Right hindlimb (tissue), 1 donor: ENCODE data around the gene ITCH.
"Not testable (repeated sequence)": the region's sequence is repeated elsewhere in the genome, so short reads cannot be mapped to it uniquely, and the experiment has no call there.

Source experiments
- DNase-seq: peaks from one replicate; pipeline ENCODE4 v3.0.0-alpha.2; 2018

ITCH gene

DNA sequence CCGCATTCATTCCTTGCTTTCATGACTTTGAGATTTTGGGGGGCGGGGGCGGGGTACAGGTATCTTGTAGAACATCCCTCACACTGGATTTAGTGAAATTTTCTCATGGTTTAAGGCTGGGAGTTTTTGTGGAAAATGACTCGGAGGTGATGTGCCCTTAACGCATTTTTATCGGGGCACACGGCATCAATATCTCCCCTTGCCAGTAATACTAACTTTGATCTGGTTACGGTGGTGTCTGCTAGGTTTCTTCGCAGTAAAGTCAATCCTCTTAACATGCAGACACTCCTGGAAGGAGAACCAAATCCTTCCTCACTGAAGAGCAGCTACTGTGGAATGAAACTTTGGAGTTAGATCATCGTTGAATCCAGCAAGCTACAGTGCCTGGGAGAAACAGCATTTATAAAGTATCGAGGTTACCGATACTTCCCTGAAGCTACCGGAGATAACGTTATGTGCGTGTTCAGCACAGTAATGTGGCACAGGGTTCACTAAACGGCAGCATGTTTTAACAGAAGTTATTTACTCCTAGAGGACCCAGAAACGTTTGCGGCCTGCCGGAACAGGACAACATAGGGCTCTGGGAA, 151.9 kb downstream of the ITCH start:
- DNase-seq, result no peak

DNA sequence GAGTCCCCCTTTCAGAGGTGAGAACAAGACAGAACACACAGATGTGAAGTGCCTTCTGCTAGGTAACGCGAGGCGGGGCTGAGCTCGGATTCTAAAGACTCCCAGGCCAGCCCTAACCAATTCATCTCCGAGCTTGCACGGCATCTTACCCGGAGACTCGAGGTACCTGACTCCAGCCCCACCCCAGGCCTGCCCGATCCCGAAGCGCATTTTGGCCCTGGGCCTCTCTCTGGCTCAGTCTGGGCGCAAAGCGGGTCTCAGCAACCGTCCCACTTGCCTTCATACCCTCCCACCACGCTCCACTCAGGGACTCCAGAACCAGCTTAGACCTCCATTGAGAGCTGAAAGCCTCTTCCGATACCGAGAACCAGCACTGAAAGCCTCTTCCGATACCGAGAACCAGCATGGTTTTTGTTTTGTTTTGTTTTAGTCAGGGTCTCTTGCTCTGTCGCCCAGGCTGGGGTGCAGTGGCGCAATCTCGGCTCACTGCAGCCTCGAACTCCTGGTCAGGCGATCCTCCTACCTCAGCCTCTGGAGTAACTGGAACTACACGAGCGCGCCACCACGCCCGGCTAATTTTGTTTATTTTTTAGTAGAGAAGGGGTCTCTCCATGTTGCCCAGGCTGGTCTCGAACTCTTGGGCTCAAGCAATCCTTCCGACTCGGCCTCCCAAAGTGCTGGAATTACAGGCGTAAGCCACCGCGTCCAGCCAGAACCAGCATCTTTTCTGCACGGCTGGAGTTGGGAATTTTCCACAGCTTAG, 152.6 kb downstream of the ITCH start:
- peak; percentile 59 for DNase-seq

DNA sequence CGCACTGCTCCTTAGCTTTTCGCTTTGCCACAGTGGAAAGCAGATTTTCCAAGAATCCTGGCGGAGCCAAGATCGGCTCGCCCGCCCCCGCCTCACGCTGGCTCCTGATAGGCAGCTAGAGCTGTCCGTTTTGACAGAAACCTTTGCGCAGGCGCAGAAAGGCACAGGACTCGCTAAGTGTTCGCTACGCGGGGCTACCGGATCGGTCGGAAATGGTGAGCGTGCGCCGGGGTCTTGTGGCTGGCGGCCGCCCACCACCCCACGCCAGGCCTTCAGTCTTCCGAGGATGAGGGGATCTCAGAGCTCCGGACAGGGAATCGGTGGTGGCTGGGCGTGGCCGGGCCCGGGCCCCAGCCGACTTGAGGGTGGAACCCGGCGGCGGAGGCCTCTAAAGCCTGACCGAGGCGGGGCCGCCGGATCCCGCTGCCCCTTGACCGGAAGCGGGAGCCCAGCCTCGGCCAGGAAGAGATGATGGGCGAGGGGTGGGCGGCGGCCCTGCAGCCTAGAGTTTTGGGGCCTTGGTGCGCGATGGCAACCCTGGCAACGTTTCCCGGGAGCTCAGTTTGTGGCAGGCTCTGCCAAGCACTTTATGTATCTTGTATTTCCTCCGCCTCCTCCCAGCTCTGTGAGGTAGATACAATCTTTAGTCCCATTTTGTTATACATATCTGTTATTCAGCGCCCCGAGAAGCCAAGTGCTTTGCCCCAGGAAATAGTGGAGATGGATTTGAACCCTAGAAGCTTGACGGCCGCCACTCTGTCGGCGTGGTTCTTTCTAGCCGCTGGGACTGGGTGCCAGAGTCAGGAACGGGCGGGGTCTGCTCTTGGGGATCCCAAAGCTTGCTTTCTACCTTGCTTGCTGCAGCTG, 153.4 kb downstream of the ITCH start, which contains the start of gene DYNLRB1:
Gene DYNLRB1 (plus strand): TSS at position 176 of the 867 bp plus-strand sequence. CDS start 37 bp downstream, at position 213.
- peak; percentile 98 for DNase-seq

GRCh38 chr20:34517114-34517505, 154.0 kb downstream of the ITCH start:
- no peak for DNase-seq

GRCh38 chr20:34518863-34519262, 155.8 kb downstream of the ITCH start:
- DNase-seq, result not testable (repeated sequence)

DNA sequence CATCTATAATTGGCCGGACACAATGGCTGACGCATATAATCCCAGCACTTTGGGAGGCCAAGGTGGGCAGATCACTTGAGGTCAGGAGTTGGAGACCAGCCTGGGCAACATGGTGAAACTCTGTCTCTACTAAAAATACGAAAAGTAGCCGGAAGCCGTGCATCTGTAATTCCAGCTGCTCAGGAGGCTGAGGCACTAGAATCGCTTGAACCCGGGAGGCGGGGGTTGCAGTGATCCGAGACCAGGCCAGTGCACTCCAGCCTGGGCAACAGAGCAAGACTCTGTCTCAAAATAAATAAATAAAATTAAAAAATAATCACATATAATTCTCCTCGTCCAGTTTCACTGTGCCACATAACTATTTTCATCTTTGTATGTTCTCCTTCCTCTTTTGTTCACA, 156.8 kb downstream of the ITCH start:
- DNase-seq, result not testable (repeated sequence)

DNA sequence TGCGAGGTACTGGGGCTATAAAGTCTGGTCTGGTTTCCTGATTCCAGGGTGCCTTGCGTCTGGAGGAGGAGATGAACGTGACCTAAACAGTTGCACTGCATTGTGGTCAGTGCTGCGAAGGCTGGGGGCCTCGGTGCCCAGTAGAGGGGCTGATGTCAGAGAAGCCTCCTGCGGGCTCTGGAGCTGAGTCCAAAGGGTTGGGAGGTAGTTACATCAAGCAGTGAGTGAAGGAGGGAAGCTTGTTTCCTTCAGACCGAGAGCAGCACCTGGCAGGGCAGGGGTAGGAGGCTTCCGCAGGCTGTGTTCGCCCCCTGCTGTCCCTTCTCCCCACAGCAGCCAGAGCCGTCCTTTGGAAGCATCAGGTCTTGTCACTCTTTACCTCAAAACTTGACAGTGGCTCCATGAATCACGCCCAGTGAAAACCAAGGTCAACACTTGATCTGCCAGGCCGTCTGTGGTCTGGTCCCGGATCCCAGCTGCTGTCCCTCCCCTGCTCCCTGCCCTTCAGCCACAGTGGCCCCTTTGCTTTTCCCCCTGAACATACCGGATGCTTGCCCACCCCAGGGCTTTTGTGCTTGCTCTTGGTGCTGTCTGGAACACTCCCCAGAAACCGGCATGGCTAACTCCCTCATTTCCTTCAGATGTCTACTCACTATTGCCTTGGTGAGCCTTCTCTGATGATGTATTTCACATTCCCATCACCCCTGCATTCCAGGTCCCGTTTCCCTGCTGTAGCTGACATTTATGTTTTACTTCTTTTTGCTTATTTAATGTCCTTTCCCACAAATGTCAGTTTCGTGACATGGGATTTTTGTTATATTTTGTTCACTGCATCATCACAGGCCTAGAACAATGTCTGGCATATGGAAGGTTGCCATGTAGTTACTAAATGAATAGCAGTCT, 160.1 kb downstream of the ITCH start:
- peak; percentile 47 for DNase-seq

DNA sequence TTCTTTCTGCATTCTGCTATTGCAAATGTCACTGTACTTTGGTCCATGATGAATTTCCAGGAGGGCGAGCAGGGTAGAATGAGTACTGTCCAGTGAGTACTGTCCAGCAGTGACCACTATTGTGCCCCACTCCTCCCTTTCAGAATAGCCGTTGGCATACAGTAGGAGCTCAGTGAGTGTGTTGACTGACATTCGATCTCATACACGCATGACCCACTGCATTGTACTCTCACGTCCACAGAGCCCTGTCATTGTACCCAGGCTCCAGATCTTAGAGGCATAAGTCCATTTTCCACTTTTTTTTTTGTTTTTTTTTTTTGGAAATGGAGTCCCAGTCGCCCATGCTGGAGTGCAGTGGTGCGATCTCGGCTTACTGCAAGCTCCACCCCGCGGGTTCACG, 161.4 kb downstream of the ITCH start:
- no peak for DNase-seq

DNA sequence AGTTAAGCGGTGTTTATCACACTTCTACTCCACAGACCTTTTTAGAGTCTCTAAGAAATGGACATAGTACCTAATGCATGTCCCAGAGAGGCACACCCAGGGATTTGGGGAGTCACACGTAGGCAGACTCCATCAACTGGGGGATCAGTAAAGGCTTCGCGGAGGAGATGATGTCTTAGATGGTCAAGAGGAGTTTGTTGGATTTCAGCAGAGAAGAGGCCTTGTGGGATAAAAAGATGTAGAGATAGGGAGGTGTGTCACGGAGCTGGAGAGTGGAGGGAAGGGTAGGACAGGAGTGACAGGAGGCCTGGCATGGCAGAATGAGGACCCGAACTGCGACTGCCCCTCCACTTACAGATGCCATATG, 162.3 kb downstream of the ITCH start:
- no peak for DNase-seq

DNA sequence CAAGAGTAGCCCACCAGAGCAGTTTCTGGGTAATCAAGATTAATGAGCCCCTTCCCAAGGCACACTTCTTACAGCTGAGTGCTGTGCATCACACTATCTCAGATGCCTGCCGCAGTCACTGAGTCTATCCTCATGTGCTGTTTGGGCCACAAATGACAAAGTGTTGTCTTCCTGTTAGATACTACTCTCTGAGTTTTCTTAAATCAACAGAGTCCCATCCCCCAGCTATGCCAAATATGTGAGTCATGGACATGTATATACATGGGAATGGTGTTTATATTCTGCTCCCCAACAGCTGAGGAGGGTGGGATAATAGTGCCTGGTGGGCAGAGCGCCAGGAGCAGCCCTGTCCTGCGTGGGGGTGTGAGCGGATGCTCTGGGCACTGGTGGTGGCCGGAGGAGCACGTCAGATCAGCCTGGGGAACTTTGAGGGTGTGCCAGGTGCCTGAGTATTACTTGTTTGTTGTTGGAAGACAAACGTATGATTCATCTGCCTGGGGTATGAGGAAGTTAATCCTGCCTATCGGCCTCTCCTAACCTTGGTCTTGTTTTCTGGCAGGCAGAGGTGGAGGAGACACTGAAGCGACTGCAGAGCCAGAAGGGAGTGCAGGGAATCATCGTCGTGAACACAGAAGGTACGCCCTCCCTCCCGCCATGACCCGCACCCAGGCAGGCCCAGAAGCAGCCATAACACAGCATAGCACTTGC, 162.8 kb downstream of the ITCH start:
- DNase-seq, result peak; percentile 57

DNA sequence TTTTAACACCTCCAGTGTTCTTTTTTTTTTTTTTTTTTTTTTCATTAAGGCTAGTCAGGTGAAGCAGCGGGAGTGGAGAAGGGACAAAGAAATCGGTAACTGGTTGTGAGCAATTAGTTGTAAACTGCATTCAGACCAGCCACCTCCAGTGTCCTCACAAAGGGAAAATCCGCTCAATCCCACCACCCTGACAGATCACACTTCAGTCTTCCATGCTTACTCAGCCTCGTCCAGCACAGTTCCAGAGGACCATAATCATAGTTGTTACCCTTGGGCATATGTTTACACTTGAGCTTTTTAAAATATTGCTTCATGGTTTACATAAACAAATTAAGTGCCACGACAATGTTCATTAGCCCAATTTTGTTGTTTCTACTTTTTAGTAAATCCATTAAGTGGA, 163.4 kb downstream of the ITCH start:
- no peak for DNase-seq

DNA sequence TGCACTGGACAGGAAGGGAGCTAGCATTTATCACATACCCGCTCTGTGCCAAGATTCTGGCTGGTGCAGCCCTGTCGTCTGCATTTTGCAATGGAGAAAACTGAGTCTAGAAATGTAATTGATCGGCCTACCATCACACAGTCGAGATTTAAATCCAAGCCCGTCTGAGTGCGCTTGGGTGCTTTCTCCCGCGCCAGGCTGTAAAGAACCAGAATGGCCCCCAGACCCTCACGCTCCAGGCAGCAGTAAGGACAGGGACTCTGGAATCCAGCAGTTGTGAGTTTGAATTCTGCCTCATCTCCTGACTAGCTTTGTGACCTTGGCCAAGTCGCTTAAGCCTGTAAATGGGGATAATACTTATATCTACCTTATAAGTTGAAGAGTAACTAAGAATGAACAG, 163.9 kb downstream of the ITCH start:
- DNase-seq, result no peak

DNA sequence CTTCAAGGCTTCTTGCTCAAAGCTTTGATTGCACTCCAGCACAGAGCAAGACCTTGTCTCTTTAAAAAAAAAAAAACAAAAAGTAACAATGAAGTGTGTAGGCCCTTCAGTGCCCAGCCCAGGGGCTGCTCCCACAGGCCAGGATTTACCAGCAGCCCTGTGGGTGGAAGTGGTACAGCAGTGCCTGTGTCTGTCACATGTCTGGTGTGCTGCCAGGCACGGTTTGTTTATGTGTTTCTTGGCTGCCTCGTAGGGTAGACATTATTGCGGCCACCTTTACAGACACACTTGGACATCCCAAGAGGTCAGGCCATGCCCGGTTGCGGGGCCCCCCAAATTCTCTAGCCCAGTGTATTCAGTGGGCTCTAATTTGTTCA, 165.8 kb downstream of the ITCH start:
- DNase-seq, result no peak

DNA sequence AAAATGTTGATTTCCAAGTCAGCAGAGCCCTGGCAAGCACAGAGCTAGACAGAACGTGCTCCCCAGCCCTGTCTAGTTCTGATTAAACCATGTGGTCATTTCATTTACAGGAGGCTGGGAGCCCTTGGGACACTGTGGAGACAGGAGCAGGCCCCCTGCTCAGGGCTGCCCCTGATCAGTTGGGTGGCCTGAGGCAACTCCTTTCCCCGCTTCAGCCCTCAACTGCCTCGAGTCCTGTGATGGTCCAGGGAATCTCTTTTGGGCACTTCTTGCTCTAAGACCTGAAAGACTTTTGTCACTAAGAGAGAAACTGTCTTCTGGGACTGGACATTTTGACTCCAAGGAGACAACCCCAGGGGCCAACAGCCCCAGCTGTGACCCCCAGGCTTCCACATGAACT, 166.7 kb downstream of the ITCH start:
- DNase-seq, result no peak

DNA sequence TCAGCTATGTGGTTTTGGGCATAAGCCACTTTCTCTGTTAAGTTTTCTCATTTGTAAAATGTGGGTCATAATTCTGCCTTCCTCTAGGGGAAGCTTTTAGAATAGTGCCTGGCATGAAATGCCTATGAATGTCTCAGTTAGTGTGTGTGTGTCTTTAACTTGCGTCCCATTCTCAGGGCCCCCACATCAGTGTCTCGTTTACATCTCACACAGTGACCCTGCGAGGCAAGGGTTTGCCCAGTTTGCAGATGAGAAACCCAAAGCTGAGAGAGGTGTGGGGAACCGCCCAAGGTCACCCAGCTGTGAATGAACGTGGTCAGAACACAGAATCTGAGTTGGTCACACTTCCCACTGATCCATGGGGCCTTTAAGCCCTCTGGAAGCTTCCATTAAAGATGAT, 167.3 kb downstream of the ITCH start:
- DNase-seq, result no peak

GRCh38 chr20:34531608-34532265, 168.7 kb downstream of the ITCH start:
- DNase-seq, result no peak

GRCh38 chr20:34532320-34532719, 169.2 kb downstream of the ITCH start:
- DNase-seq, result no peak

DNA sequence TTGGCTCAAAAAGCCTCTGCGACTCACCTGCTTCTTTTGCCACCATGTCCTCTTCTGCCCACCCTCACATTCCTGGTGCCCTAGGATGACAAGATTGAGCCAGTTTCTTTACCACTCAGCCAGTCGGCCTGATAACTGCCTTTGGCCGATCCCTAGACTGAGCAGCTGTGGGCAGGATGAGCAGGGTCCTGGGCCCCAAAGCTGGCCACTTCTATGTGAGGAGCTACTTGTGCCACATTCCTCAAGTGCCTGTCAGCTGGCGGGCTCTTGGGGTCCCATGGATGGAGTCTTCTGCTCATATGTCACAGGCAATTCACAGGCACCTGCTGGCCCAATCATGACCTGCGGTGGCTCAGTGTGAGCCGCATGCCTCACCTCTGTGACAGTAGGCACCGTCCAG, 169.7 kb downstream of the ITCH start:
- DNase-seq, result no peak

GRCh38 chr20:34534391-34535165, 171.5 kb downstream of the ITCH start:
- DNase-seq, result no peak

GRCh38 chr20:34535301-34535840, 172.3 kb downstream of the ITCH start:
- no peak for DNase-seq
